Suprapubic skin (tissue), 4 donors: ENCODE results near the gene CCDC170. TPM values are rescaled to one million over a fixed set of nuclear protein-coding genes. Genes with fewer than 3 reads are reported as not detected.

ENCODE experiments used
- DNase-seq, 2 donors: peaks; one replicate each; pipeline ENCODE4 v3.0.0-alpha.2; 2019; ENCODE audit warnings: low spot score in 2 of 2
- H3K27ac ChIP-seq: fragments of 200-600 bp; sonication (generic); one replicate; pipeline ENCODE4 v1.5.1; 2019
- H3K27me3 ChIP-seq: fragments of 200-600 bp; sonication (generic); one replicate; pipeline ENCODE4 v1.5.1; 2019
- H3K36me3 ChIP-seq: fragments of 200-600 bp; sonication (generic); one replicate; pipeline ENCODE4 v1.5.1; 2019
- H3K4me1 ChIP-seq: fragments of 200-600 bp; sonication (generic); one replicate; pipeline ENCODE4 v1.5.1; 2019
- H3K4me3 ChIP-seq: fragments of 200-600 bp; sonication (generic); one replicate; pipeline ENCODE4 v1.5.1; 2019; ENCODE audit warnings: mild to moderate bottlenecking
- H3K9me3 ChIP-seq: fragments of 200-600 bp; sonication (generic); one replicate; pipeline ENCODE4 v1.5.1; 2019
- CTCF ChIP-seq, 2 donors: fragments of 200-600 bp in 1 of 2; fragments of 450-650 bp in 1 of 2; sonication (generic) in 1 of 2; IDR thresholded peaks; one replicate each; pipeline ENCODE4 v1.5.1; 2016 to 2019; ENCODE audit warnings: antibody characterized with exemption in 2 of 2, mild to moderate bottlenecking in 1 of 2, moderate library complexity in 1 of 2
- EP300 ChIP-seq: sonication (generic); formaldehyde crosslinking; IDR thresholded peaks from one replicate; pipeline ENCODE4 v1.6.1; 2017; ENCODE audit warnings: antibody characterized with exemption
- POLR2A ChIP-seq, 2 donors: fragments of 450-650 bp; IDR thresholded peaks; one replicate each; pipeline ENCODE4 v1.6.1; 2017; ENCODE audit warnings: antibody characterized with exemption in 2 of 2, mild to moderate bottlenecking in 2 of 2, moderate library complexity in 2 of 2
- POLR2AphosphoS5 ChIP-seq, 3 donors: sonication (generic); formaldehyde crosslinking; IDR thresholded peaks; one replicate each; pipeline ENCODE4 v1.6.1; 2017; ENCODE audit warnings: antibody characterized with exemption in 3 of 3
- WGBS: methylation state at CpG from one replicate; pipeline ENCODE4 v1.1.5; 2018; 5-methylcytosine and 5-hydroxymethylcytosine counted together
- total RNA-seq, 4 donors: library from RNA; depleted of rRNA; stranded (reverse); fragments of >200 nt; gene quantifications; one replicate each; pipeline ENCODE4 v1.1.0, GENCODE V29; 2016

Gene CCDC170
- total RNA-seq, 4 donors from 2014 or later = 0.16 to 0.89 (median 0.24) TPM

- no peak overlapping the region for H3K4me3 ChIP-seq
- TF ChIP-seq POLR2A (IDR thresholded peaks at IDR 0.05) (no peak), POLR2AphosphoS5 (IDR thresholded peaks at IDR 0.05) (no peak), CTCF (IDR thresholded peaks at IDR 0.05) (no peak), EP300 (no peak)
- no peaks in the 10 kb centered on the region for H3K9me3 ChIP-seq
- no peaks in the 10 kb centered on the region for H3K4me1 ChIP-seq
- H3K27ac ChIP-seq = no peak overlapping the region
- 87% methylated on average over 4 of the region's 4 CpGs for WGBS
- no peaks in the 10 kb centered on the region for H3K27me3 ChIP-seq
- no peak for DNase-seq
- H3K36me3 ChIP-seq = no peaks in the 10 kb centered on the region
Measured at GRCh38 chr6:151649835-151650234, 156.0 kb downstream of the CCDC170 start.

GRCh38 chr6:151651639-151652038, 157.8 kb downstream of the CCDC170 start:
- no peaks in the 10 kb centered on the region for H3K27me3 ChIP-seq
- DNase-seq = no peak
- H3K36me3 ChIP-seq = no peaks in the 10 kb centered on the region
- WGBS = 89% methylated on average over 3 of the region's 3 CpGs
- H3K4me1 ChIP-seq = no peaks in the 10 kb centered on the region
- no peaks in the 10 kb centered on the region for H3K9me3 ChIP-seq
- H3K27ac ChIP-seq = no peak overlapping the region
- H3K4me3 ChIP-seq = no peak overlapping the region
- TF ChIP-seq EP300 = no peak
- TF ChIP-seq POLR2A (IDR thresholded peaks at IDR 0.05) = no peak
- no peak for TF ChIP-seq CTCF (IDR thresholded peaks at IDR 0.05)
- TF ChIP-seq POLR2AphosphoS5 (IDR thresholded peaks at IDR 0.05) = no peak

GRCh38 chr6:151652325-151652724, 158.5 kb downstream of the CCDC170 start:
- DNase-seq = no peak
- 24% methylated on average over 2 of the region's 2 CpGs for WGBS
- Histone ChIP-seq H3K27ac (no peak overlapping the region), H3K4me3 (no peak overlapping the region), H3K36me3 (no peaks in the 10 kb centered on the region), H3K4me1 (no peaks in the 10 kb centered on the region), H3K9me3 (no peaks in the 10 kb centered on the region), H3K27me3 (no peaks in the 10 kb centered on the region)
- no peak for TF ChIP-seq POLR2A (IDR thresholded peaks at IDR 0.05)
- TF ChIP-seq EP300 = no peak
- no peak for TF ChIP-seq POLR2AphosphoS5 (IDR thresholded peaks at IDR 0.05)
- no peak for TF ChIP-seq CTCF (IDR thresholded peaks at IDR 0.05)

- no peak overlapping the region for H3K27ac ChIP-seq
- no peak for DNase-seq
- no peaks in the 10 kb centered on the region for H3K27me3 ChIP-seq
- no peaks in the 10 kb centered on the region for H3K36me3 ChIP-seq
- H3K4me3 ChIP-seq = no peak overlapping the region
- TF ChIP-seq EP300 = no peak
- TF ChIP-seq POLR2A (IDR thresholded peaks at IDR 0.05) = no peak
- TF ChIP-seq CTCF (IDR thresholded peaks at IDR 0.05) = no peak
- no peak for TF ChIP-seq POLR2AphosphoS5 (IDR thresholded peaks at IDR 0.05)
- no peaks in the 10 kb centered on the region for H3K4me1 ChIP-seq
- H3K9me3 ChIP-seq = no peaks in the 10 kb centered on the region
- 97% methylated on average over 2 of the region's 2 CpGs for WGBS
Measured at GRCh38 chr6:151655099-151655498, 161.3 kb downstream of the CCDC170 start.

GRCh38 chr6:151656392-151656791, 162.6 kb downstream of the CCDC170 start:
- Histone ChIP-seq H3K9me3 (no peaks in the 10 kb centered on the region), H3K36me3 (no peaks in the 10 kb centered on the region), H3K4me3 (no peak overlapping the region), H3K27ac (no peak overlapping the region), H3K4me1 (no peaks in the 10 kb centered on the region), H3K27me3 (no peaks in the 10 kb centered on the region)
- TF ChIP-seq POLR2AphosphoS5 (IDR thresholded peaks at IDR 0.05) (no peak), POLR2A (IDR thresholded peaks at IDR 0.05) (no peak), EP300 (no peak), CTCF (IDR thresholded peaks at IDR 0.05) (no peak)
- no peak for DNase-seq
- 93% methylated on average over 4 of the region's 4 CpGs for WGBS
